ENCODE data around the gene TRIM8. TPM values are rescaled to one million over a fixed set of nuclear protein-coding genes. Genes with fewer than 3 reads are reported as not detected.

TRIM8 gene
- total and polyA plus RNA-seq, 9 of the 15 experiments (the other 6 are each of a cell fraction or from before 2014, with no cell fraction given): 1.7 to 26.0 (median 9.1) TPM

GRCh38 chr10:102599565-102600327, 44.5 kb upstream of the TRIM8 start (continued):
- no peak for TF ChIP-seq BRD4 (IDR thresholded peaks at IDR 0.05)
- TF ChIP-seq GTF2B (IDR thresholded peaks at IDR 0.05; ENCODE audit: extremely low read depth, insufficient read length): no peak
- no peak for TF ChIP-seq ATF1 (CRISPR knock-in tag; IDR thresholded peaks at IDR 0.05)
- no peak for TF ChIP-seq ATF1 (tag; IDR thresholded peaks at IDR 0.05)
- TF ChIP-seq FOXK1 (CRISPR knock-in tag; IDR thresholded peaks at IDR 0.05; ENCODE audit: borderline replicate concordance): no peak
- no peak for TF ChIP-seq ZBTB12 (CRISPR knock-in tag; IDR thresholded peaks at IDR 0.05)
- TF ChIP-seq ELF4 (CRISPR knock-in tag; IDR thresholded peaks at IDR 0.05): no peak
- TF ChIP-seq YBX1 (IDR thresholded peaks at IDR 0.05): no peak
- TF ChIP-seq RBM22 (IDR thresholded peaks at IDR 0.05; ENCODE audit: low read depth, low read length, poor library complexity, severe bottlenecking): no peak
- TF ChIP-seq CHD2 (IDR thresholded peaks at IDR 0.05; ENCODE audit: low read depth, low read length): no peak
- TF ChIP-seq ZNF239 (CRISPR knock-in tag; IDR thresholded peaks at IDR 0.05): no peak; the same call in 1 of the 2 replicates
- TF ChIP-seq SMAD4 (CRISPR knock-in tag; conservative IDR thresholded peaks at IDR 0.05): peak; percentile 94
- TF ChIP-seq PRMT5 (CRISPR knock-in tag; IDR thresholded peaks at IDR 0.05): no peak
- TF ChIP-seq ZNF124 (CRISPR knock-in tag; IDR thresholded peaks at IDR 0.05): no peak
- no peak for TF ChIP-seq FOXK2 (conservative IDR thresholded peaks at IDR 0.05 in 1 of 2, IDR thresholded peaks at IDR 0.05 in 1 of 2; ENCODE audit: low read depth in 2 of 2)
- TF ChIP-seq NFYB (IDR thresholded peaks at IDR 0.05; ENCODE audit: extremely low read depth, insufficient read length): no peak
- no peak for TF ChIP-seq BACH1 (tag; IDR thresholded peaks at IDR 0.05)
- TF ChIP-seq ELF1 (tag; IDR thresholded peaks at IDR 0.05): no peak
- no peak for TF ChIP-seq RERE (CRISPR knock-in tag; IDR thresholded peaks at IDR 0.05; ENCODE audit: borderline replicate concordance)
- no peak for TF ChIP-seq HBP1 (CRISPR knock-in tag; IDR thresholded peaks at IDR 0.05)
- no peak for TF ChIP-seq DACH1 (IDR thresholded peaks at IDR 0.05; ENCODE audit: partially characterized antibody)
